Upper lobe of left lung (tissue), 4 donors: ENCODE results near the gene ZDHHC9.

ENCODE experiments used
- EP300 ChIP-seq, 4 donors: sonication (generic); formaldehyde crosslinking; IDR thresholded peaks; one replicate each; pipeline ENCODE4 v1.5.1; 2017; ENCODE audit warnings: antibody characterized with exemption in 4 of 4, control low read depth in 2 of 4
- POLR2A ChIP-seq, 4 donors: fragments of 450-650 bp; IDR thresholded peaks; one replicate each; pipeline ENCODE4 v1.5.1; 2016 to 2017; ENCODE audit warnings: antibody characterized with exemption in 4 of 4, mild to moderate bottlenecking in 2 of 4
- TF ChIP-seq, protein P1 (sequence below), 6 experiments: fragments of 450-650 bp in 4 of 6; fragments of 200-600 bp in 2 of 6; sonication (generic) in 2 of 6; IDR thresholded peaks; one replicate each; pipeline ENCODE4 v1.5.1; 2016 to 2019; ENCODE audit warnings: antibody characterized with exemption in 6 of 6

DNA sequence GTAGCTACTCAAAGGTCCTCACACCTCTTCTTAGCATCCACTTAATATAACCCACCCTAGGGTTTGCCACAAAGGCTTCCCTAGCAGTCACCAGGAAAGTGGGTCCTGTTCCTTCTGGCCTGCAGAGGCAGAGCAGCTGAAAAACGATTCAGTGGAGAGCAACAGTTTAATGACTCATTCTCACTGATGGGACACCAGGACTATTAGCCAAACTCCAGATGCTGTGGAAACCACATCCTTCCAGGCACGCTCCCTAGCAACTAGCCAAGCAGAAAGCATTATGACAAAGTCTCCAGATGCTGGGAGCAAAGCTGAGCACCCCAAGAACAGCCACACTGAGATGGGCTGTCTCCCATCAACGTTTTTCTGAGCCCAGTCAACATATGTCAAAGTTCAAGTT, 32.0 kb upstream of the ZDHHC9 start:
- TF ChIP-seq POLR2A (IDR thresholded peaks at IDR 0.05) (no peak), EP300 (IDR thresholded peaks at IDR 0.05) (no peak)
- TF ChIP-seq, protein P1, sequence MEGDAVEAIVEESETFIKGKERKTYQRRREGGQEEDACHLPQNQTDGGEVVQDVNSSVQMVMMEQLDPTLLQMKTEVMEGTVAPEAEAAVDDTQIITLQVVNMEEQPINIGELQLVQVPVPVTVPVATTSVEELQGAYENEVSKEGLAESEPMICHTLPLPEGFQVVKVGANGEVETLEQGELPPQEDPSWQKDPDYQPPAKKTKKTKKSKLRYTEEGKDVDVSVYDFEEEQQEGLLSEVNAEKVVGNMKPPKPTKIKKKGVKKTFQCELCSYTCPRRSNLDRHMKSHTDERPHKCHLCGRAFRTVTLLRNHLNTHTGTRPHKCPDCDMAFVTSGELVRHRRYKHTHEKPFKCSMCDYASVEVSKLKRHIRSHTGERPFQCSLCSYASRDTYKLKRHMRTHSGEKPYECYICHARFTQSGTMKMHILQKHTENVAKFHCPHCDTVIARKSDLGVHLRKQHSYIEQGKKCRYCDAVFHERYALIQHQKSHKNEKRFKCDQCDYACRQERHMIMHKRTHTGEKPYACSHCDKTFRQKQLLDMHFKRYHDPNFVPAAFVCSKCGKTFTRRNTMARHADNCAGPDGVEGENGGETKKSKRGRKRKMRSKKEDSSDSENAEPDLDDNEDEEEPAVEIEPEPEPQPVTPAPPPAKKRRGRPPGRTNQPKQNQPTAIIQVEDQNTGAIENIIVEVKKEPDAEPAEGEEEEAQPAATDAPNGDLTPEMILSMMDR (IDR thresholded peaks at IDR 0.05): no peak
